GM18873 (cell line): ENCODE data around the gene GARRE1.
"Not testable (repeated sequence)": the region's sequence is repeated elsewhere in the genome, so short reads cannot be mapped to it uniquely, and the experiment has no call there.

Experiments used
- ATAC-seq: cut with Tn5 transposase; IDR thresholded peaks from one replicate; pipeline ENCODE4 v1.9.1; 2021; ENCODE audit warnings: mild to moderate bottlenecking, moderate library complexity, moderate number of reproducible peaks; ENCODE audit not compliant: unreplicated experiment, low FRiP score

Gene GARRE1

GRCh38 chr19:34257559-34257924 is 3.2 kb downstream of the GARRE1 start:
- no peak for ATAC-seq

GRCh38 chr19:34259367-34260095 is 5.2 kb downstream of the GARRE1 start:
- ATAC-seq, result no peak

GRCh38 chr19:34260771-34261173 is 6.4 kb downstream of the GARRE1 start:
- ATAC-seq, result no peak

- ATAC-seq, result no peak
These were observed 7.2 kb downstream of the GARRE1 start for GRCh38 chr19:34261334-34262109.

GRCh38 chr19:34263745-34264237 is 9.4 kb downstream of the GARRE1 start:
- no peak for ATAC-seq

- no peak for ATAC-seq
These were observed 10.9 kb downstream of the GARRE1 start for GRCh38 chr19:34265221-34265650.

- no peak for ATAC-seq
These were observed 14.7 kb downstream of the GARRE1 start for GRCh38 chr19:34269081-34269480.

- ATAC-seq, result no peak
These were observed 15.1 kb downstream of the GARRE1 start for GRCh38 chr19:34269489-34269888.

- ATAC-seq, result no peak
These were observed 15.7 kb downstream of the GARRE1 start for GRCh38 chr19:34269968-34270621.

- ATAC-seq, result no peak
These were observed 18.8 kb downstream of the GARRE1 start for GRCh38 chr19:34273121-34273520.

- no peak for ATAC-seq
These were observed 20.0 kb downstream of the GARRE1 start for GRCh38 chr19:34274284-34274826.

GRCh38 chr19:34274827-34275625 is 20.7 kb downstream of the GARRE1 start:
- no peak for ATAC-seq

- no peak for ATAC-seq
These were observed 21.4 kb downstream of the GARRE1 start for GRCh38 chr19:34275705-34276104.

- no peak for ATAC-seq
These were observed 22.3 kb downstream of the GARRE1 start for GRCh38 chr19:34276614-34277013.

- ATAC-seq, result no peak
These were observed 22.9 kb downstream of the GARRE1 start for GRCh38 chr19:34277244-34277643.

- no peak for ATAC-seq
These were observed 24.4 kb downstream of the GARRE1 start for GRCh38 chr19:34278783-34279182.

- ATAC-seq, result not testable (repeated sequence)
These were observed 27.1 kb downstream of the GARRE1 start for GRCh38 chr19:34281444-34281843.

GRCh38 chr19:34282611-34283519 is 28.5 kb downstream of the GARRE1 start:
- ATAC-seq, result no peak

GRCh38 chr19:34284505-34284904 is 30.2 kb downstream of the GARRE1 start:
- ATAC-seq, result no peak
